ENCODE data around the gene PAX7. TPM values are rescaled to one million over a fixed set of nuclear protein-coding genes. Genes with fewer than 3 reads are reported as not detected.
"Not testable (repeated sequence)": the region's sequence is repeated elsewhere in the genome, so short reads cannot be mapped to it uniquely, and the experiment has no call there.

Gene PAX7
- total and polyA plus RNA-seq, 7 donors = 1.7 to 11.7 (median 3.3) TPM

- no peak overlapping the region for H3K4me3 ChIP-seq
- no peaks in the 10 kb centered on the region for H3K36me3 ChIP-seq (ENCODE audit: insufficient read depth in 1 of 2, low read depth in 1 of 2)
- H3K4me1 ChIP-seq = no peaks in the 10 kb centered on the region
- no peaks in the 10 kb centered on the region for H3K9me3 ChIP-seq
- H3K27ac ChIP-seq = no peak overlapping the region
- H3K27me3 ChIP-seq (ENCODE audit: insufficient read depth in 3 of 3, low read length in 2 of 3) = no peaks in the 10 kb centered on the region
- intact Hi-C loops (cut with DNase I) = no loop called here
- ATAC-seq (no peak), DNase-seq (no peak)
- TF ChIP-seq, protein P1, sequence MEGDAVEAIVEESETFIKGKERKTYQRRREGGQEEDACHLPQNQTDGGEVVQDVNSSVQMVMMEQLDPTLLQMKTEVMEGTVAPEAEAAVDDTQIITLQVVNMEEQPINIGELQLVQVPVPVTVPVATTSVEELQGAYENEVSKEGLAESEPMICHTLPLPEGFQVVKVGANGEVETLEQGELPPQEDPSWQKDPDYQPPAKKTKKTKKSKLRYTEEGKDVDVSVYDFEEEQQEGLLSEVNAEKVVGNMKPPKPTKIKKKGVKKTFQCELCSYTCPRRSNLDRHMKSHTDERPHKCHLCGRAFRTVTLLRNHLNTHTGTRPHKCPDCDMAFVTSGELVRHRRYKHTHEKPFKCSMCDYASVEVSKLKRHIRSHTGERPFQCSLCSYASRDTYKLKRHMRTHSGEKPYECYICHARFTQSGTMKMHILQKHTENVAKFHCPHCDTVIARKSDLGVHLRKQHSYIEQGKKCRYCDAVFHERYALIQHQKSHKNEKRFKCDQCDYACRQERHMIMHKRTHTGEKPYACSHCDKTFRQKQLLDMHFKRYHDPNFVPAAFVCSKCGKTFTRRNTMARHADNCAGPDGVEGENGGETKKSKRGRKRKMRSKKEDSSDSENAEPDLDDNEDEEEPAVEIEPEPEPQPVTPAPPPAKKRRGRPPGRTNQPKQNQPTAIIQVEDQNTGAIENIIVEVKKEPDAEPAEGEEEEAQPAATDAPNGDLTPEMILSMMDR (IDR thresholded peaks at IDR 0.05) = no peak
- WGBS, 3 donors = 79 to 85% (median 79%) methylated on average over 7 of the region's 7 CpGs
Measured at GRCh38 chr1:18687273-18687672, 56.6 kb downstream of the PAX7 start.

GRCh38 chr1:18691648-18692047 is 61.0 kb downstream of the PAX7 start:
- no peak for ATAC-seq
- WGBS, 3 donors = 87 to 90% (median 88%) methylated on average over 20 of the region's 20 CpGs
- Histone ChIP-seq H3K27me3 (ENCODE audit: insufficient read depth in 3 of 3, low read length in 2 of 3) (peaks cover 0 to 22% (median 0%) of the 10 kb centered on the region in 3 donors), H3K9me3 (no peaks in the 10 kb centered on the region), H3K36me3 (ENCODE audit: insufficient read depth in 1 of 2, low read depth in 1 of 2) (no peaks in the 10 kb centered on the region), H3K27ac (no peak overlapping the region), H3K4me3 (no peak overlapping the region), H3K4me1 (peaks cover 8% of the 10 kb centered on the region)
- no peak for DNase-seq
- TF ChIP-seq, protein P1 (IDR thresholded peaks at IDR 0.05) = no peak
- intact Hi-C loops (cut with DNase I) = no loop called here

GRCh38 chr1:18693256-18694098 is 62.8 kb downstream of the PAX7 start:
- DNase-seq (no peak), ATAC-seq (peak; percentile 45 to 85 (median 72))
- Histone ChIP-seq H3K4me1 (peaks cover 8% of the 10 kb centered on the region), H3K9me3 (no peaks in the 10 kb centered on the region), H3K27me3 (ENCODE audit: insufficient read depth in 3 of 3, low read length in 2 of 3) (peaks cover 0 to 22% (median 1%) of the 10 kb centered on the region in 3 donors), H3K36me3 (ENCODE audit: insufficient read depth in 1 of 2, low read depth in 1 of 2) (no peaks in the 10 kb centered on the region), H3K27ac (peak overlapping the region; percentile 30), H3K4me3 (no peak overlapping the region)
- intact Hi-C loops (cut with DNase I) = no loop called here
- TF ChIP-seq, protein P1 (IDR thresholded peaks at IDR 0.05) = no peak
- 10 to 26% (median 11%) methylated on average over 23 to 25 of the region's 25 CpGs for WGBS, 3 donors

GRCh38 chr1:18694289-18694688 is 63.6 kb downstream of the PAX7 start:
- intact Hi-C loops (cut with DNase I); H3K27ac ChIP-seq; H3K9me3 ChIP-seq; H3K4me3 ChIP-seq; H3K4me1 ChIP-seq; ATAC-seq; DNase-seq; H3K36me3 ChIP-seq (ENCODE audit: insufficient read depth in 1 of 2, low read depth in 1 of 2): not testable (repeated sequence)
- H3K27me3 ChIP-seq (ENCODE audit: insufficient read depth in 3 of 3, low read length in 2 of 3) = peaks cover 0 to 25% (median 1%) of the 10 kb centered on the region in 3 donors
- WGBS, 3 donors = 74 to 81% (median 75%) methylated on average over 7 of the region's 7 CpGs

DNA sequence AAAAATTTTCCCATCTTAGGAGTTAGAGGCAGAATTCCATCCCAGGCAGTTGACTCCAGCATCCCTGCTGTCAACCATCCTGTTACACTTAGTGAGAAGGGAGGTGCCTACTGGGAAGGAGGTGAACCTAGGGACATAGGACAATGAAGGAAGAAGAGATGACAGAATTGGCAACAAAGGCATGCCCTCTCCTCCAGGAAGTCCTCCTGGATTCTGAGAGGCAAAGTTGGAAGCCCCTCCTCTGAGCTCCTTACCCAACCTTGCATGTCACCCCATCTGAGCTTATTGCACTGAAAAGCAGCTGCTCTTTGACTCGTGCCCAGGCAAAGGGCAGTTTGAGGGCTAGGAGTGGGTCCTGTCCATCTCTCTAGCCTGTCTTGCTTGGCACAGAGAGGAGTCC is 66.9 kb downstream of the PAX7 start:
- H3K9me3 ChIP-seq = no peaks in the 10 kb centered on the region
- intact Hi-C loops (cut with DNase I) = no loop called here
- H3K36me3 ChIP-seq (ENCODE audit: insufficient read depth in 1 of 2, low read depth in 1 of 2) = no peaks in the 10 kb centered on the region
- 63 to 69% (median 64%) methylated on average over 1 of the region's 1 CpG for WGBS, 3 donors
- H3K27me3 ChIP-seq (ENCODE audit: insufficient read depth in 3 of 3, low read length in 2 of 3) = peaks cover 0 to 28% (median 3%) of the 10 kb centered on the region in 3 donors
- DNase-seq (no peak), ATAC-seq (no peak)
- TF ChIP-seq, protein P1 (IDR thresholded peaks at IDR 0.05) = no peak
- no peak overlapping the region for H3K27ac ChIP-seq
- H3K4me3 ChIP-seq = no peak overlapping the region
- H3K4me1 ChIP-seq = peaks cover 8% of the 10 kb centered on the region

All from psoas muscle (tissue), 8 donors.